Muscle of arm (tissue), 14 donors: ENCODE results near the gene SERPINE3. TPM values are rescaled to one million over a fixed set of nuclear protein-coding genes. Genes with fewer than 3 reads are reported as not detected.

Experiments used
- DNase-seq: peaks from one replicate; pipeline ENCODE4 v3.0.0-alpha.2; 2013
- long read RNA-seq, 11 donors: transcript quantifications; one replicate each; lab custom pipeline, GENCODE V29; 2026
- polyA plus RNA-seq, 12 donors: library from polyadenylated mRNA; unstranded; fragments of 120-200 nt; gene quantifications; one replicate each; pipeline ENCODE4 v1.2.1, GENCODE V29; 2013; ENCODE audit not compliant: insufficient read length in 12 of 12

SERPINE3 gene
- under 1 TPM in 9 of 12 donors, not detected in 3; 0.09 to 0.47 (median 0.22) TPM for polyA plus RNA-seq
- long read RNA-seq, donor 1 = 0 reads
- long read RNA-seq, donor 2, partial matches to known transcripts = 7 of 7 reads
- long read RNA-seq, donor 2, other reads (novel, unspliced or antisense) = 0 of 7 reads
- long read RNA-seq, donor 3, partial matches to known transcripts = 5 of 5 reads
- long read RNA-seq, donor 3, other reads (novel, unspliced or antisense) = 0 of 5 reads
- long read RNA-seq, donor 4 = 0 reads
- long read RNA-seq, donor 5, partial matches to known transcripts = 7 of 7 reads
- long read RNA-seq, donor 5, other reads (novel, unspliced or antisense) = 0 of 7 reads
- long read RNA-seq, donor 6 = 0 reads
- long read RNA-seq, donor 7 = 0 reads
- long read RNA-seq, donor 8, partial matches to known transcripts = 0 of 10 reads
- long read RNA-seq, donor 8, other reads (novel, unspliced or antisense) = 10 of 10 reads
- long read RNA-seq, donor 9 = 0 reads
- long read RNA-seq, donor 10 = 0 reads
- long read RNA-seq, donor 11 = 0 reads

- DNase-seq = no peak
Measured at GRCh38 chr13:51339354-51339753, at the start of gene SERPINE3. Gene SERPINE3, plus strand, starts transcription at chr13:51339691. Its CDS starts 1,401 bp downstream, at chr13:51341092.

- no peak for DNase-seq
Measured at GRCh38 chr13:51291341-51291740, 48.1 kb upstream of the SERPINE3 start.

- DNase-seq = no peak
Measured at GRCh38 chr13:51292000-51292565, 47.4 kb upstream of the SERPINE3 start.

DNA sequence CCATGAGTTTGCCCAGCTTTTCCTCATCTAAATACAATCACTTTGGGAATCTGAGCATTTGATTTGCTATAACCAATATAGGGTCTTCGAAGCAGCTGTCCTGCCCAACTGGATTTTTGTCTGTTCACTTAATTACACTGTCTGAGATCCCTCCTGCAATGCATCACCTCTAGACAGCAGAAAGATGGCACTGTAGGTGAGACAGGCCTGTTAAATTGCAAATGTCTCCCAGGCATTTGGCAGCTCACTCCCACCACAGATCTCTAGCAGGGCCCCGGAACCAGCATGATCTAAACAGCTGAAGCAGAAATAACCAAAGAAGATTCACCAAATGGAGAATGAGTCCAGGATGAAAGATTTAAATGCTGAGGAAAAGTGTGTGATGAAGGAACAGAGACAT lies 41.9 kb upstream of the SERPINE3 start:
- DNase-seq = no peak

DNA sequence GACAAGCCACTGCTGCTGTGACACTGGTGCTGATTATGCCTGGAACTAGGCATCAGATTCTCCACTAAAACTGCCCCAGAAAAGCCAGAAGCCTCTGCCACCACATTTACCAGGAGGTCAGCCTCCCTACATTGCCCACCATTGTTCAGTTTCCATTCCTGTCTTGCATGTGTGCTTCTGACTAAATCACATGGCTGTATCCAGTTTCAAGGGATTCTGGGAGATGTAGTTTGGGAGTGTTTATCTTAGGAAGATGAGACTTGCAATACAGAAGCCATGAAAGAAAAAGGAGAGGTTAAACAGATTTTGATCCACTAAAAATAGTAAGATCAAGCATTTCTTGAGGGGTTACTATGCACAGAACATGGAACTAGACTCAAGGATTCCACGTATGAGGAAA lies 40.7 kb upstream of the SERPINE3 start:
- no peak for DNase-seq

GRCh38 chr13:51303063-51303552 lies 36.4 kb upstream of the SERPINE3 start:
- no peak for DNase-seq

- no peak for DNase-seq
Measured at GRCh38 chr13:51303882-51304281, 35.6 kb upstream of the SERPINE3 start.

DNA sequence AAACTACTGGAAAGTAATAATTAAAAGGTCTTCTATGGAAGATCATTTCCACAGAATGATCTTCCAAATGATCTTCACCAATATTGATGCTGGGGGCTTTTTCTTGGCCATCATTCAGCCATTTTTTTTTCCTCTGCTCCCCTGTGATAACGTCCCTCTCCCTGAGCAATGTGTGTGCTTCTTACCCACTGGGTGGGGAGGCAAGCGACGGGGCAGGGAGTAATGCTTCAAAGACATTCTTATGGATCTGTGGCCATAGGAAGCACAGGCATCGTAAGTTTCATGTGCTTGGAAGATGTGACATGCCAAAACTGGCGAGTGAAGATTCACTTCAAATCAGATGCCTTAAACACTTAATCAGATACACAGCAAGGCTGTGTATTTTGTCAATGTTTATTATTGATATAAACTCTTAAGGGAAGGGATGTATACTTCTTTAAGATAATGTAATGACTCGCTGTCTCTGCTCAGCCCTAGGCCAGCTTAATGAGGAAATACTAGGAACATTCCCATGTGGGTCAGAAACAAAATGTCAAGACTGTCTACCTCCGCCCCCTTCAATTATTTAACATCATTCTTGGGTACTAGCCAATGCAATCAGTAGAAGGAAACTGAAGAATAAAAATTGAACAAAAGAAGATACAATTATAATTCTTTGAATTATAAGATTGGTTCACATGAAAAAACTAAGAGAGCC lies 34.1 kb upstream of the SERPINE3 start:
- no peak for DNase-seq

DNA sequence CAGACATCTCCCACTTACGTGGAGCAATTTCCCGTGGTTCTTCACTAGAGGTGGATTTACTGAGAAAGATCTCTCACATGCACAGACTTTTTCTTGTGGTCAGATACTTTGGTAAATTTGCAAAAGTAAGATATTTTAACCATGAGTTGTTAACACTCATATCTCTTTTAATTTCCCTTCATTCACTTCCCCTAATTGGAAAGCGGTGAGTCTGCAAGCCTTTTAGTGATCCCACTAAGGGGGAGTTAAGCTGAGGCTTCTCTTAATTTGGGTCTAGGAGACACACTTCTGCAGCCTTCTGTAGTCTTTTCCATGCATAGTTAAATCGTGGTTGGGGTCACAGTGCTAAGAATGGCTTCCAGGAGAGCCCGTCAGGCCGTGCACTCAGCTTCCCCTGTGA lies 30.7 kb upstream of the SERPINE3 start:
- DNase-seq = no peak

- DNase-seq = no peak
Measured at GRCh38 chr13:51311231-51311630, 28.3 kb upstream of the SERPINE3 start.

GRCh38 chr13:51311957-51312520 lies 27.5 kb upstream of the SERPINE3 start:
- DNase-seq = no peak

GRCh38 chr13:51313619-51314018 lies 25.9 kb upstream of the SERPINE3 start:
- no peak for DNase-seq

GRCh38 chr13:51317262-51317661 lies 22.2 kb upstream of the SERPINE3 start:
- no peak for DNase-seq

DNA sequence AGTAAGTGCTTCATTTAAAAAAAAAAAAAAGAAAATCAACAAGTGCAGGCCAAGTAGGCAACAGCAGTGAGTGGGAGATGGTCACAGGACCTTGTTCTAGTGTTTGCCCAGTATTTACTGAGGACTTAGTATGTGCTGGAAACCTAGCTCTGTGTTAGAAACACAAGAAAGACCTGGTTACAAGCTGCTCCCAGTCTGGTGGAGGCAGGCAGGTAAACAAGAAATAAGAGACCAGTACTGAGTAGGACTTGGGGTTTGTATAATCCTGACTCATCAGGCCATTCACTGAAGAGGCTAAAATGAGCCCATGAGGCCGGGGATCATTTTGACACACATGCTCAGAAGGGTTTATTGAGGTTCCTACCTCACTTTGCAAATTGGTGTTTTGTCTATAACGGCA lies 21.5 kb upstream of the SERPINE3 start:
- DNase-seq = no peak

DNA sequence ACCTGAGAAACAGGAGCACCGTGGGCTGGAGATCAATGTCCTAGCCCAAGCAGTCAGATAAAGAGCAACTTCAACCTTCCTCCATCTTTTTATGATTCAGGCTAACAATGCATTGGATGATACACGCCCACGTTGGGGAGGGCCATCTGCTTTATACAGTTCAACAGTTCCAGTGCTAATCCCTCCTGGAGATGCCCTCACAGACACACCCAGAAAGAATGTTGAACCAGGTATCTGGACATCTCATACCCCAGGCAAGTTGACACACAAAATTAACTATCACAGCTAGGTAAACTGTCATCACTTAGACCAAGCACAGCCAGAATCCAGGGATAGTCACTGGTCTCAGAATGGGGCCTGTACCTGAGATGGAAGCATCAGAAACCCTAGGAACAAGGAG lies 20.6 kb upstream of the SERPINE3 start:
- DNase-seq = no peak

- no peak for DNase-seq
Measured at GRCh38 chr13:51321836-51322235, 17.7 kb upstream of the SERPINE3 start.

- no peak for DNase-seq
Measured at GRCh38 chr13:51322826-51323225, 16.7 kb upstream of the SERPINE3 start.

DNA sequence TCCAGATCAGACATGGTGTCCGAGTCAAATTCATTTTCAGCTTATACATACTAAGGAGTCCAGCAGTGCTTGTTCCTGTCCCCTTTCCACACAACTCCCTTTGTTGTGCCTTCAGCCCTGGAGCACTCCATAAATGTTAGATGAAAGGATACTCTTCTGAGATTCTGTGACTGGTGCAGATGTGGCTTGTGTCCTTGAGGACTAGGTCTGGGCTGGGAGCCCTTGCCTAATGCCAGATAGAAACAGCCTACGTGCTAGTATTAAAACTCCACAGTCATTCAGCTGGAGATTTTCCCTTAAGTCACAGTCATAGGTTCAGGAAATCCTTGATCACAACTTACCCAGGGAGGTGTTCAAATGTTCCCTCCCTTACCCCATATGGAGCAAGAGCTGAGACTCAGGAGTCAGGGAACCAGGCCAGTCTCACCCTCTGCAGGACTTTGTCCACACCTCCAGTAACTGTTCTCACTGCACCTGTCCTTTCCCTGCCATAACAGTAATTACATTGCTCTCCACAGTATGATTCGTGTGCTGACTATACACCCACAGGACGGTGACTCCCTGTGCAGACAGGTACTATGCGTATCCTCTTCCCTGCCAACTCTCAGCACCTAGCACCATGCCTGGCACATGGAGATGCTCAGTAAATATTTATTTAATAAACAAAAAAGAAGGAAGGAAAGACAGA lies 15.5 kb upstream of the SERPINE3 start:
- no peak for DNase-seq

- DNase-seq = no peak
Measured at GRCh38 chr13:51324714-51325420, 14.6 kb upstream of the SERPINE3 start.

GRCh38 chr13:51325837-51326236 lies 13.7 kb upstream of the SERPINE3 start:
- DNase-seq = no peak

DNA sequence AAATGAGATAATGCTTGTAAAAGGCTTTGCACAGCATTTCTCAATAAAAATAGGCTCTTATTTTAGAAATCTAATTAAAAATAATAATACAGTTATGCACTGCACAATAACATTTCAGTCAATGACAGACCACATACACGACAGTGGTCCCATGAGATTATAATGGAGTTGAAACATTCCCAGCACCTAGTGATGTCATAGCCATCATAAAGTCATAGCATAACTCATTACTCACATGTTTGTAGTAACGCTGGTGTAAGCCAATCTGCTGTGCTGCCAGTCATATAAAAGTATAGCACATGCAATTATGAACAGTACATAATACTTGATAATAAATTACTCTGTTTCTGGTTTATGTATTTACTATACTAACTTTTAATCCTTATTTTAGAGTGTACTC lies 12.7 kb upstream of the SERPINE3 start:
- no peak for DNase-seq
